ENCODE data around the gene EXOC3L1.

- no peak for TF ChIP-seq POLR2A (IDR thresholded peaks at IDR 0.05)
- TF ChIP-seq CTCF (IDR thresholded peaks at IDR 0.05), result no peak
- TF ChIP-seq POLR2AphosphoS5 (IDR thresholded peaks at IDR 0.05; ENCODE audit: insufficient read depth in 1 of 2, low read depth in 1 of 2), result no peak
Measured at GRCh38 chr16:67158637-67159600, 31.0 kb downstream of the EXOC3L1 start.

Data from vagina (tissue), 2 donors.